WI38 (cell line): ENCODE results near the gene DEFB128.
"Not testable (repeated sequence)": the region's sequence is repeated elsewhere in the genome, so short reads cannot be mapped to it uniquely, and the experiment has no call there.

Experiments used
- H3K4me3 ChIP-seq: 2 replicates; pipeline ENCODE4 v1.5.1; 2011; ENCODE audit warnings: low read depth, mild to moderate bottlenecking, control low read depth, low read length
- TF ChIP-seq, protein P1 (sequence below): IDR thresholded peaks from 2 replicates; pipeline ENCODE4 v1.5.1; 2012; ENCODE audit warnings: low read depth, mild to moderate bottlenecking, control low read depth, low read length

The DEFB128 gene

DNA sequence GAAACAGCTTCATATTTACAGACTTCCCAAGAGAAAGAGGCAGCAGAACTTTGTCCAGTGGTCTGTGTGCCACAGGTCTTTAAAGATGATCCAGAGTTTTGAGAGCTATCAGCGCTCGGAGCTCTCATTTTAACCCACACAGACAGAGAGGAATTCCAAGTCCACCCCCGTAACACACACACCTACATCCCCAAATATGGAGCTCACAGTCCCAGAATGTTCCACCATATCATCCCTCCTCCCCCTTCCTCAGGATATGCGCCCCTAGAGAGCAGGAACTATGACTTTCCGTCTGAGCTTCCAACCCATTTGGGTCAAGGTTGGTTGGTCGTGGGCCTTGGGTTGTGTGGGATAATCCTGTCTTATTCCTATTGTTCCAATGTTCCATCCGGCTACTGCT, at the start of gene DEFB128:
Gene DEFB128, minus strand, starts transcription at position 101 of the 400 bp plus-strand sequence. Its CDS starts 88 bp downstream, at position 13.
- TF ChIP-seq, protein P1, sequence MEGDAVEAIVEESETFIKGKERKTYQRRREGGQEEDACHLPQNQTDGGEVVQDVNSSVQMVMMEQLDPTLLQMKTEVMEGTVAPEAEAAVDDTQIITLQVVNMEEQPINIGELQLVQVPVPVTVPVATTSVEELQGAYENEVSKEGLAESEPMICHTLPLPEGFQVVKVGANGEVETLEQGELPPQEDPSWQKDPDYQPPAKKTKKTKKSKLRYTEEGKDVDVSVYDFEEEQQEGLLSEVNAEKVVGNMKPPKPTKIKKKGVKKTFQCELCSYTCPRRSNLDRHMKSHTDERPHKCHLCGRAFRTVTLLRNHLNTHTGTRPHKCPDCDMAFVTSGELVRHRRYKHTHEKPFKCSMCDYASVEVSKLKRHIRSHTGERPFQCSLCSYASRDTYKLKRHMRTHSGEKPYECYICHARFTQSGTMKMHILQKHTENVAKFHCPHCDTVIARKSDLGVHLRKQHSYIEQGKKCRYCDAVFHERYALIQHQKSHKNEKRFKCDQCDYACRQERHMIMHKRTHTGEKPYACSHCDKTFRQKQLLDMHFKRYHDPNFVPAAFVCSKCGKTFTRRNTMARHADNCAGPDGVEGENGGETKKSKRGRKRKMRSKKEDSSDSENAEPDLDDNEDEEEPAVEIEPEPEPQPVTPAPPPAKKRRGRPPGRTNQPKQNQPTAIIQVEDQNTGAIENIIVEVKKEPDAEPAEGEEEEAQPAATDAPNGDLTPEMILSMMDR, result no peak
- no peak within 1 kb of the TSS for H3K4me3 ChIP-seq

DNA sequence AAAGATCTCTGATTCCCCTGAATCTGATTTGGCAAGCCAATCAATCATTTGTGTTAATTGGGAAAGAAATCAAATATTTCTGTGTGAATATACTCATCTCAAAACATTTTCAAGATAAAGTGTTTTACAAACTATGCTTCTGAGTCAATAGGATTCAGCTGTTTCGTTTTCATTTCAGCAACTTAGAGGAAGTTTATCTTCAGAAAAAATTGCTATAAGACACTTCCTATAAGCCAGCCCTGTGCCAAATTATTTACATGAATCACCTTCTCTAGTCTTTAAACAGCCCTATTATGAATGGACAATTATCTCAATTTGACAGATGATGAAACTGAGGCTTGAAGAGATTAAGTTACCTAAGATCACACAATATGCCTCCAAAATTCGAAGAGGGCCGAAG, 48.4 kb upstream of the DEFB128 start:
- TF ChIP-seq, protein P1, result no peak
- H3K4me3 ChIP-seq, result no peak overlapping the region

DNA sequence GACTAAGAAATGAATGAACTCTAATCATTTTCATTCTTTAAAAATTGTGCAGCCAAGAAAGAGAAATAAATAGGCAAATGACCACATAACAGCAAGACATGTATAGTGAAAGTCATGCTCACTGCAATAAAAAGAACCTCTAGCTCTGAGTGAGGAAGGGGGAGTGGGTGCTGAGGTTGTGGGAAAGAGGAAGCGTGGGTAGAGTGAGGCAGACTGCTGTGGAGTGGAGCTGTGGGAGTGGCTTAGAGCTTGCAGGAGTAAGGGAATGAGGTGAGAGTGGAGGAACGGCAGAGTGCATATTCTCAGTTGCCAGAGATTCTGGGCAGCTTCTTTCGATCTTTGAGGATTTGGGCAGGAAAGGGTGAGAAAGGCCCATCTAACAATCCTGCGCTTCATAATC, 48.0 kb upstream of the DEFB128 start:
- no peak overlapping the region for H3K4me3 ChIP-seq
- TF ChIP-seq, protein P1, result no peak

DNA sequence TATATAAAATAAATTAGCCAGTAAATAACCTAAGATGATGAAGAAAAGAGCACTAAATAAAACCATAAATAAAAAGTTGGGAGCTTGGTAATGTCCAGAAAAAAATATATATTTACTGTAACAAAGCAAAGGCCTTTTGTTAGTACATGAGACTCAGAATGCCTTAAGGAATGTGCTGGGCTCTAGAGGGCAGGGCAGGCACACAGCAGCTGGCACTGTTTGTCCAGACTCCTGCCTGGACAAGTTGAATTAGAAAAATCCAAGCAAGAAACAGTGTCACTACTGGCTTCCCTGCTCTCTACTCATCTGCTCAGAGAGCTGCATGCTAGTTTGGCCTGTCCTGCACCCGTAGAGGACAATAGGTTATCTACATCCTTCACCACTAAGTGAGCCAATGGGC, 46.4 kb upstream of the DEFB128 start:
- H3K4me3 ChIP-seq, result no peak overlapping the region
- TF ChIP-seq, protein P1, result no peak

DNA sequence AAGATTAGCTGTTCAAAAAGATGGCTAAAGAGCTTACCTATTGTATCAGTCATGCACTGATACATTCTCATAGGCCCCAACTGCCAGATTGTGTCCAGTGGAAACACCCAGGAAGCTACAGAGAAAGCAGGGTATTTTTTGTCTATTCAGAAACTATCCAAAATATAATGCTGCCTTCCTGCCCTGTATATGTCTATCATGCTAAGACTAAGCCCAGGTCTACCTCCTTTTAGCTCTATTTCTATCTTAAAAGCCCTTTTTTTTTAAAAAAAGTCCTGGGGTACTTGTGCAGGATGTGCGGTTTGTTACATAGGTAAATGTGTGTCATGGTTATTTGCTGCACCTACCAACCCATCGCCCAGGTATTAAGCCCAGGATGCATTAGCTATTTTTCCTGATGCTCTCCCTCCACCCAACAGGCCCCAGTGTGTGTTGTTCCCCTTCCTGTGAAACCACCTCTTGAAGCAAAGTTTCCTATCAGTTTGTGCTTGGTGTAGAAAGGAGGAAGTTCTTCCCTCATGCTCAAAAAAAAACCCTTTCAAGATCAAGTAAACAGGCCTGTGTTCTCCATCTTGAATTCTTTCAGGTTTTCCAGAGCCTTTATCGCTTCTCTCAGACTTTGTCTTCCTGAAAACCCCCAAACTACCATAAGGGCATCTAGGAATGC, 38.1 kb upstream of the DEFB128 start:
- TF ChIP-seq, protein P1, result no peak
- no peak overlapping the region for H3K4me3 ChIP-seq

DNA sequence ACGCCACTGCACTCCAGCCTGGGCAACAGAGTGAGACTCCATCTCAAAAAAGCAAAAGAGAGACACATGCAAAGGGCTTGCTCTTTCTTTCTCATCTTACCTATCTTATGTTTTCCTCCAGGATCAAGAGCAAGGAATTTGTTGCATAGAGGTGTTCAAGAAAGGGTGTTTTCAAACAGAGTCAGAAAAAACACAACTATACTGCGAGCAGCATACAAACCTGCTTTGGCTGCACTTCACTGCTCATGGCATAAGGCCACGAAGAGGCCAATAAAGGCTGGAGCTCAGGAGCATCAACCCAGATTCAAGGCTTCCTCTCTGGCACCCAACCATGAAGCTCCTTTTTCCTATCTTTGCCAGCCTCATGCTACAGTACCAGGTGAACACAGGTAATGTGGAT, 37.4 kb upstream of the DEFB128 start, which contains the start of gene DEFB129:
Gene DEFB129, plus strand, starts transcription at position 301 of the 400 bp plus-strand sequence. Its CDS starts 31 bp downstream, at position 332.
- H3K4me3 ChIP-seq, result no peak within 1 kb of the TSS
- TF ChIP-seq, protein P1, result no peak

DNA sequence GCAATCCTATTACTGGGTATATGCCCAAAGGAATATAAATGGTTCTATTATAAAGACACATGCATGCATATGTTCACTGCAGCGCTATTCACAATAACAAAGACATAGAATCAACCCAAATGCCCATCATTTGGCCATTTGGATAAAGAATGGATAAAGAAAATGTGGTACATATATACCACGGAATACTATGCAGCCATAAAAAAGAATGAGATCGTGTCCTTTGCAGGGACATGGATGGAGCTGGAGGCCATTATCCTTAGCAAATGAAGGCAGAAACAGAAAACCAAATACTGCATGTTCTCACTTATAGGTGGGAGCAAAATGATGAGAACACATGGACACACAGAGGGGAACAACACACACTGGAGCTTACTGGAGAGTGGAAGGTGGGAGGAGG, 36.4 kb upstream of the DEFB128 start:
- not testable (repeated sequence) for H3K4me3 ChIP-seq
